HepG2 (cell line): ENCODE data around the gene MPV17L2. TPM values are rescaled to one million over a fixed set of nuclear protein-coding genes. Genes with fewer than 3 reads are reported as not detected.

ENCODE experiments used
- ATAC-seq: fragments of 200-7000 bp; cut with Tn5 transposase; 3 replicates; pipeline ENCODE4 v1.9.1; 2020; ENCODE audit warnings: mild to moderate bottlenecking, moderate library complexity
- BruUV-seq: library from RNA; stranded (reverse); fragments of 400-500 nt; replicated peaks from 2 replicates; lab custom pipeline; 2021; lab: Mats Ljungman, UMichigan
- CTCF ChIA-PET: fragments of 300-600 bp; formaldehyde crosslinking; extraction: SDS; loops from one replicate; lab custom pipeline; 2021; ENCODE audit warnings: low total read pairs, inconsistent platforms, low intra/inter-chr PET ratio; lab: Yijun Ruan, JAX
- POLR2A ChIA-PET: fragments of 350-600 bp; sonication (Branson Sonifier 250); formaldehyde crosslinking; loops from one replicate; lab custom pipeline; 2020; ENCODE audit warnings: antibody characterized with exemption, inconsistent platforms; lab: Yijun Ruan, JAX
- DNase-seq: peaks from one replicate; pipeline ENCODE4 v3.0.0-alpha.2; 2015; ENCODE audit warnings: low spot score
- FAIRE-seq: peaks from 3 replicates; lab custom pipeline; 2011; peaks lifted over from hg19 to GRCh38; lab: Jason Lieb, UNC
- H2AFZ ChIP-seq: one replicate; pipeline ENCODE4 v1.6.1; 2011; ENCODE audit warnings: low read length, inconsistent platforms
- H3K27ac ChIP-seq: fragments of 300-600 bp; 3 replicates; pipeline ENCODE4 v1.8.0; 2011; ENCODE audit warnings: mixed run types, mild to moderate bottlenecking, mixed read lengths, low read length, inconsistent platforms; ENCODE audit not compliant: insufficient read depth; ENCODE audit errors: extremely low read length
- H3K27me3 ChIP-seq, 2 experiments: fragments of 200-600 bp in 1 of 2; 2 replicates in 1 of 2; 3 replicates in 1 of 2; pipeline versions ENCODE4 v1.6.0 to v1.8.0; 2011; ENCODE audit warnings: low read length in 2 of 2, mild to moderate bottlenecking in 2 of 2, moderate library complexity in 2 of 2, inconsistent platforms in 1 of 2; ENCODE audit not compliant: insufficient read depth in 2 of 2, control insufficient read depth in 1 of 2
- H3K36me3 ChIP-seq, 2 experiments: fragments of 200-600 bp in 1 of 2; replicated peaks in 1 of 2; 2 replicates in 1 of 2; 3 replicates in 1 of 2; pipeline versions ENCODE4 v1.5.1 to v1.8.0; 2011; ENCODE audit warnings: low read length in 2 of 2, inconsistent platforms in 1 of 2; ENCODE audit not compliant: insufficient read depth in 2 of 2, control insufficient read depth in 1 of 2
- H3K4me1 ChIP-seq: 2 replicates; pipeline ENCODE4 v1.5.1; 2012; ENCODE audit warnings: low read length, inconsistent platforms; ENCODE audit not compliant: insufficient read depth
- H3K4me2 ChIP-seq: 2 replicates; pipeline ENCODE4 v1.6.0; 2011; ENCODE audit warnings: low read depth, low read length, inconsistent platforms
- H3K4me3 ChIP-seq, 3 experiments: fragments of 200-600 bp in 1 of 3; sonication (generic), shearing (Covaris generic) in 1 of 3; replicated peaks in 1 of 3; 2 replicates each; pipeline ENCODE4 v1.5.1; 2011 to 2016; ENCODE audit warnings: low read length in 3 of 3, inconsistent platforms in 2 of 3, low read depth in 2 of 3, mild to moderate bottlenecking in 2 of 3, control low read depth in 1 of 3, mixed read lengths in 1 of 3; ENCODE audit not compliant: insufficient read depth in 1 of 3
- H3K79me2 ChIP-seq: one replicate; pipeline ENCODE4 v1.6.1; 2011; ENCODE audit warnings: low read length, inconsistent platforms; ENCODE audit not compliant: insufficient read depth
- H3K9ac ChIP-seq: 2 replicates; pipeline ENCODE4 v1.6.0; 2011; ENCODE audit warnings: mild to moderate bottlenecking, low read depth, low read length, inconsistent platforms; ENCODE audit not compliant: insufficient read depth
- H3K9me3 ChIP-seq: 2 replicates; pipeline ENCODE4 v1.5.1; 2012; ENCODE audit warnings: mild to moderate bottlenecking, low read length
- H4K20me1 ChIP-seq: 2 replicates; pipeline ENCODE4 v1.6.0; 2011; ENCODE audit warnings: inconsistent platforms, mild to moderate bottlenecking, low read length, moderate library complexity; ENCODE audit not compliant: insufficient read depth
- GTF3A ChIP-seq: sonication (generic); formaldehyde crosslinking; conservative IDR thresholded peaks from 2 replicates; pipeline ENCODE4 v1.4.0; 2020; ENCODE audit warnings: mild to moderate bottlenecking, missing genetic modification reagents
- KDM5B ChIP-seq: sonication (generic); formaldehyde crosslinking; IDR thresholded peaks from 2 replicates; pipeline ENCODE4 v1.4.0; 2020; ENCODE audit warnings: missing genetic modification reagents, mild to moderate bottlenecking, borderline replicate concordance
- MAZ ChIP-seq, 2 experiments: sonication (generic) in 1 of 2; formaldehyde crosslinking in 1 of 2; IDR thresholded peaks; 2 replicates each; pipeline versions ENCODE4 v1.5.0 to v1.6.1; 2012 to 2020; ENCODE audit warnings: low read depth in 2 of 2, mild to moderate bottlenecking in 2 of 2, borderline replicate concordance in 1 of 2, improper control_type of control experiment in 1 of 2, low read length in 1 of 2, missing genetic modification reagents in 1 of 2, moderate library complexity in 1 of 2
- PCBP2 ChIP-seq: fragments of 200-400 bp; formaldehyde crosslinking; optimal IDR thresholded peaks from 2 replicates; pipeline ENCODE3; 2018; ENCODE audit warnings: low read length, low read depth; ENCODE audit not compliant: poor library complexity, severe bottlenecking
- POLR2AphosphoS5 ChIP-seq: IDR thresholded peaks from 2 replicates; pipeline ENCODE4 v1.6.1; 2012; ENCODE audit warnings: low read depth, low read length
- THYN1 ChIP-seq: sonication (generic); formaldehyde crosslinking; IDR thresholded peaks from 2 replicates; pipeline ENCODE4 v1.8.1; 2023; ENCODE audit warnings: low read depth, mild to moderate bottlenecking, moderate library complexity, missing genetic modification reagents, borderline replicate concordance
- ZNF207 ChIP-seq: fragments of 450-650 bp; IDR thresholded peaks from 2 replicates; pipeline ENCODE4 v1.6.1; 2016; ENCODE audit warnings: antibody characterized with exemption, borderline replicate concordance
- ZNF282 ChIP-seq: fragments of 450-650 bp; IDR thresholded peaks from 2 replicates; pipeline ENCODE4 v1.6.1; 2018; ENCODE audit not compliant: partially characterized antibody
- ZNF552 ChIP-seq: sonication (generic); formaldehyde crosslinking; IDR thresholded peaks from 2 replicates; pipeline ENCODE4 v1.9.0; 2022; ENCODE audit warnings: missing genetic modification reagents, mild to moderate bottlenecking, borderline replicate concordance
- WGBS: methylation state at CpG from one replicate; pipeline ENCODE4 v1.1.6; 2017; ENCODE audit warnings: low lambda C conversion rate; 5-methylcytosine and 5-hydroxymethylcytosine counted together
- in situ Hi-C: cut with HindIII; loops from 2 replicates; pipeline ENCODE4 v1.10.0; 2017; ENCODE audit warnings: low pct_unique_long_range_greater_than_20kb; ENCODE audit not compliant: extremely low pct_ligation_motif_present
- intact Hi-C: fragments of 100-400 bp; cut with micrococcal nuclease; formaldehyde crosslinking; loops from one replicate; pipeline ENCODE4 v1.10.0; 2022; ENCODE audit not compliant: unreplicated experiment
- polyA plus RNA-seq, 8 experiments: library from polyadenylated mRNA; depleted of rRNA in 3 of 8; stranded (reverse) in 7 of 8; unstranded in 1 of 8; fragments of >200 nt; fragmentation: Illumina TruSeq in 4 of 8; extraction: Trizol in 4 of 8; gene quantifications; 2 replicates each; pipeline versions ENCODE4 v1.2.1 to v1.2.3, GENCODE V29; 2011 to 2016; ENCODE audit warnings: low read depth in 4 of 8, missing spikeins in 1 of 8, mixed read lengths in 1 of 8; ENCODE audit not compliant: insufficient read depth in 1 of 8
- total RNA-seq, 5 experiments: library from RNA; depleted of rRNA; stranded (reverse); fragments of >200 nt; fragmentation: Illumina TruSeq; extraction: Trizol; gene quantifications; 2 replicates each; pipeline ENCODE4 v1.2.3, GENCODE V29; 2016; ENCODE audit warnings: low read depth in 1 of 5
- TF ChIP-seq, protein P1 (sequence below): sonication (generic); formaldehyde crosslinking; IDR thresholded peaks from 2 replicates; pipeline ENCODE4 v1.8.1; 2022; ENCODE audit warnings: low read depth, mild to moderate bottlenecking, missing genetic modification reagents
- TF ChIP-seq, protein P2 (sequence below): sonication (generic); formaldehyde crosslinking; IDR thresholded peaks from 2 replicates; pipeline ENCODE4 v1.5.0; 2020; ENCODE audit warnings: missing genetic modification reagents
- TF ChIP-seq, protein P3 (sequence below): sonication (generic); formaldehyde crosslinking; conservative IDR thresholded peaks from 2 replicates; pipeline ENCODE4 v1.8.0; 2022; ENCODE audit warnings: missing genetic modification reagents
- TF ChIP-seq, protein P4 (sequence below): sonication (generic); formaldehyde crosslinking; IDR thresholded peaks from 2 replicates; pipeline ENCODE4 v1.4.0; 2020; ENCODE audit warnings: missing genetic modification reagents, borderline replicate concordance

Gene MPV17L2
- total and polyA plus RNA-seq, 2 of the 13 experiments (the other 11 are each of a cell fraction or from before 2014, with no cell fraction given), result 13.6 to 16.7 TPM

DNA sequence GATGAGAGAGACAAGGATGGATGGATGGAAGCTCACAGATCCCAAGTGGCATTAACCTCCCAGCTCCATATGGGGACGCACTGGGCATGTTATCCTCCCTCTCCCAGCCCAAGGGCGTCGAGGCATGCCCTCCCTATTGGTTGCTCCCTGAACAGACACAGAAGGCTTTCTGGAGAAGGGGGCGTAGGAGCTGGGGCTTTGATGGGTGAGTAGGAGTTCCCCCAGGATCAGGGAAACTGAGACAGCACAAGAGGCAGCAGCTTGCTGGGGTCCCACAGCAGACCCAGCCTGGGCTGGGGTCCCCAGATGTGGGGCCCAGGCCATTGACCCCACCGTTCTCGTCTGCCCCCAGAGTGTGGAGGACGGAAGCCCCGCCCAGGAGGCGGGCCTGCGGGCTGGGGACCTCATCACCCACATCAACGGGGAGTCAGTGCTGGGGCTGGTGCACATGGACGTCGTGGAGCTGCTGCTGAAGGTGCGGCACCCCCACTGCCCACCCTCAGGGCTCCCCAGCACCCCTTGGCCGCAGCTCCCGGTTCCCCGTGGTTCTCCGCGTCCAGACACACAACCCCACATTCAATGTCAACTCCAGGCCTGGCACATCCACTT, 47.5 kb upstream of the MPV17L2 start:
- WGBS, result 100% methylated on average over 9 of the region's 19 CpGs
- TF ChIP-seq, protein P1, sequence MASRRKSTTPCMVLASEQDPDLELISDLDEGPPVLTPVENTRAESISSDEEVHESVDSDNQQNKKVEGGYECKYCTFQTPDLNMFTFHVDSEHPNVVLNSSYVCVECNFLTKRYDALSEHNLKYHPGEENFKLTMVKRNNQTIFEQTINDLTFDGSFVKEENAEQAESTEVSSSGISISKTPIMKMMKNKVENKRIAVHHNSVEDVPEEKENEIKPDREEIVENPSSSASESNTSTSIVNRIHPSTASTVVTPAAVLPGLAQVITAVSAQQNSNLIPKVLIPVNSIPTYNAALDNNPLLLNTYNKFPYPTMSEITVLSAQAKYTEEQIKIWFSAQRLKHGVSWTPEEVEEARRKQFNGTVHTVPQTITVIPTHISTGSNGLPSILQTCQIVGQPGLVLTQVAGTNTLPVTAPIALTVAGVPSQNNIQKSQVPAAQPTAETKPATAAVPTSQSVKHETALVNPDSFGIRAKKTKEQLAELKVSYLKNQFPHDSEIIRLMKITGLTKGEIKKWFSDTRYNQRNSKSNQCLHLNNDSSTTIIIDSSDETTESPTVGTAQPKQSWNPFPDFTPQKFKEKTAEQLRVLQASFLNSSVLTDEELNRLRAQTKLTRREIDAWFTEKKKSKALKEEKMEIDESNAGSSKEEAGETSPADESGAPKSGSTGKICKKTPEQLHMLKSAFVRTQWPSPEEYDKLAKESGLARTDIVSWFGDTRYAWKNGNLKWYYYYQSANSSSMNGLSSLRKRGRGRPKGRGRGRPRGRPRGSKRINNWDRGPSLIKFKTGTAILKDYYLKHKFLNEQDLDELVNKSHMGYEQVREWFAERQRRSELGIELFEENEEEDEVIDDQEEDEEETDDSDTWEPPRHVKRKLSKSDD, result no peak
- TF ChIP-seq KDM5B (no peak), POLR2AphosphoS5 (no peak), MAZ (IDR thresholded peaks at IDR 0.05; ENCODE audit: borderline replicate concordance, low read depth, low read length) (no peak), MAZ (CRISPR knock-in tag; IDR thresholded peaks at IDR 0.05; ENCODE audit: low read depth) (no peak), GTF3A (no peak), ZNF552 (CRISPR knock-in tag) (no peak), ZNF207 (no peak), ZNF282 (no peak), THYN1 (CRISPR knock-in tag) (no peak), PCBP2 (no peak)
- TF ChIP-seq, protein P2, sequence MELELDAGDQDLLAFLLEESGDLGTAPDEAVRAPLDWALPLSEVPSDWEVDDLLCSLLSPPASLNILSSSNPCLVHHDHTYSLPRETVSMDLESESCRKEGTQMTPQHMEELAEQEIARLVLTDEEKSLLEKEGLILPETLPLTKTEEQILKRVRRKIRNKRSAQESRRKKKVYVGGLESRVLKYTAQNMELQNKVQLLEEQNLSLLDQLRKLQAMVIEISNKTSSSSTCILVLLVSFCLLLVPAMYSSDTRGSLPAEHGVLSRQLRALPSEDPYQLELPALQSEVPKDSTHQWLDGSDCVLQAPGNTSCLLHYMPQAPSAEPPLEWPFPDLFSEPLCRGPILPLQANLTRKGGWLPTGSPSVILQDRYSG (CRISPR knock-in tag), result no peak
- TF ChIP-seq, protein P3, sequence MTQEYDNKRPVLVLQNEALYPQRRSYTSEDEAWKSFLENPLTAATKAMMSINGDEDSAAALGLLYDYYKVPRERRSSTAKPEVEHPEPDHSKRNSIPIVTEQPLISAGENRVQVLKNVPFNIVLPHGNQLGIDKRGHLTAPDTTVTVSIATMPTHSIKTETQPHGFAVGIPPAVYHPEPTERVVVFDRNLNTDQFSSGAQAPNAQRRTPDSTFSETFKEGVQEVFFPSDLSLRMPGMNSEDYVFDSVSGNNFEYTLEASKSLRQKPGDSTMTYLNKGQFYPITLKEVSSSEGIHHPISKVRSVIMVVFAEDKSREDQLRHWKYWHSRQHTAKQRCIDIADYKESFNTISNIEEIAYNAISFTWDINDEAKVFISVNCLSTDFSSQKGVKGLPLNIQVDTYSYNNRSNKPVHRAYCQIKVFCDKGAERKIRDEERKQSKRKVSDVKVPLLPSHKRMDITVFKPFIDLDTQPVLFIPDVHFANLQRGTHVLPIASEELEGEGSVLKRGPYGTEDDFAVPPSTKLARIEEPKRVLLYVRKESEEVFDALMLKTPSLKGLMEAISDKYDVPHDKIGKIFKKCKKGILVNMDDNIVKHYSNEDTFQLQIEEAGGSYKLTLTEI (CRISPR knock-in tag), result no peak
- TF ChIP-seq, protein P4, sequence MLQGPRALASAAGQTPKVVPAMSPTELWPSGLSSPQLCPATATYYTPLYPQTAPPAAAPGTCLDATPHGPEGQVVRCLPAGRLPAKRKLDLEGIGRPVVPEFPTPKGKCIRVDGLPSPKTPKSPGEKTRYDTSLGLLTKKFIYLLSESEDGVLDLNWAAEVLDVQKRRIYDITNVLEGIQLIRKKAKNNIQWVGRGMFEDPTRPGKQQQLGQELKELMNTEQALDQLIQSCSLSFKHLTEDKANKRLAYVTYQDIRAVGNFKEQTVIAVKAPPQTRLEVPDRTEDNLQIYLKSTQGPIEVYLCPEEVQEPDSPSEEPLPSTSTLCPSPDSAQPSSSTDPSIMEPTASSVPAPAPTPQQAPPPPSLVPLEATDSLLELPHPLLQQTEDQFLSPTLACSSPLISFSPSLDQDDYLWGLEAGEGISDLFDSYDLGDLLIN (CRISPR knock-in tag), result no peak

More for the DNA sequence above, 47.5 kb upstream of the MPV17L2 start:
- Histone ChIP-seq H3K9me3 (no peaks in the 10 kb centered on the region), H3K4me1 (peaks cover 7% of the 10 kb centered on the region), H3K4me2 (no peak overlapping the region), H3K36me3 (peaks cover 17 to 43% of the 10 kb centered on the region in 2 experiments), H3K79me2 (no peaks in the 10 kb centered on the region), H2AFZ (no peak overlapping the region), H3K27ac (no peak overlapping the region), H3K9ac (no peak overlapping the region), H3K4me3 (no peak overlapping the region), H4K20me1 (no peaks in the 10 kb centered on the region), H3K27me3 (no peaks in the 10 kb centered on the region; a peak in 1 of 5 replicates)
- ChIA-PET CTCF (no interaction called here), POLR2A (no interaction called here)
- intact Hi-C loops, result no loop called here
- in situ Hi-C loops, result no loop called here
- FAIRE-seq, result no peak
- no peak for DNase-seq
- BruUV-seq, result no TSS peak
- no peak for ATAC-seq
